ENCODE measurements around the gene RNASE9. TPM values are rescaled to one million over a fixed set of nuclear protein-coding genes. Genes with fewer than 3 reads are reported as not detected.
A peak's percentile ranks its signal among the peaks of the same experiment; 100 is the strongest.
"Not testable (repeated sequence)": the region's sequence is repeated elsewhere in the genome, so short reads cannot be mapped to it uniquely, and the experiment has no call there.

Gene RNASE9
- total RNA-seq (2014; rRNA removed; shearing (Covaris generic)) = not detected in 2 replicates
- polyA plus RNA-seq (2015; cell fraction: cytosol; rRNA removed) = not detected in 2 replicates
- polyA plus RNA-seq (2015; cell fraction: nucleus; rRNA removed) = not detected in 2 replicates

DNA sequence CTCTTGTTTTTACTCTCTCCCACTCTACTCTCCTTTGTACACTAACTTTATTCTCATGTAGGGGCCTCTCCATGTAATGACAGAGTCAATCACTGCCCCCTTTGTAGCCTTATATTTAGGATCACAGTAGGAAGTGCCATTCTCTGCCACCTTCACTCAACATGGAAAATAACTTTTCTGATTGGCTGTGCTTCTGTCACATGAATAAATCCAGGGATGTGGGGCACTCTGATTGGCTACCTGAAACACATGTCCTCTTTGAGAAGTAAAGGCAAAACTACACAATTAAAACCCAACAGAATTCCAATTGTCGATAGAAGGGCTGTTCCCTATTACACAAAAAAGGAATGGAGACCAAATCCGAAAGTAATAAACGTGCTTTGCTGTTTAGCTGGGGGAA, at the start of gene RNASE9:
Gene RNASE9 (minus strand): TSS at position 87 of the 400 bp plus-strand sequence.
- no peak for DNase-seq (ENCODE audit: low read depth)

DNA sequence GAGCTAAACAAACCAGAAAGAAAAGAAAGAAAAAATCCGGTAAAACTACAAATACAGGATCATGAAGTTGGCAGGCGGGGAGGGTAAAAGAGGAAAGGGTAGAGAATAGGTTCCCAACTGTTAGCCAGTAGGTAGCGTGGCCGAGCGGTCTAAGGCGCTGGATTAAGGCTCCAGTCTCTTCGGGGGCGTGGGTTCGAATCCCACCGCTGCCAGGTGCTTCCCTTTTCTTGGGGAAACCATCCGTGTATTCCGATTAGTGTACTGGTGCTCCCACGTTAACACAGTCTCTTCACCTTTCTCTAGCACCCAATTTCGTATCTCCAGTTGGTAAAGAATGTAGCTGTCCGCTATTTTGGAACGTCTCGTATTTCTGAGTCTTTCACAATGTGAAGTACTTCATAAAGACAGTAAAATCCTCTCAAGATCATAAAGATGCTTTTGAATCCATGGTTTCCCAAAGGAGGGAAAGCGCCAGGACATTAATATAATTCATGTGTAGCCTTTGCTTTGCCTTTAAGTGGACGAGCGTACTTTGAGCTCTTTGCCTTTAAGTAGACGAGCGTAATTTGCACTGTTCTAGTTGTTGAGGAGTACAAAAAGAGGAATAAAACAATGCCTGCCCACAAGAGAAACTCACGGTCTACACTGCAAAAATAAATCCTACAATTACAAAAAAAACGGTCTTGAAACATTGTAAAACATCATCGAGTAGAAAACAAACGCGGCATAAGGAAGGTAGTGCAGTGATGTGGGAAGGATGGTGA, 49.3 kb upstream of the RNASE9 start:
- DNase-seq (ENCODE audit: low read depth) = peak; percentile 84

DNA sequence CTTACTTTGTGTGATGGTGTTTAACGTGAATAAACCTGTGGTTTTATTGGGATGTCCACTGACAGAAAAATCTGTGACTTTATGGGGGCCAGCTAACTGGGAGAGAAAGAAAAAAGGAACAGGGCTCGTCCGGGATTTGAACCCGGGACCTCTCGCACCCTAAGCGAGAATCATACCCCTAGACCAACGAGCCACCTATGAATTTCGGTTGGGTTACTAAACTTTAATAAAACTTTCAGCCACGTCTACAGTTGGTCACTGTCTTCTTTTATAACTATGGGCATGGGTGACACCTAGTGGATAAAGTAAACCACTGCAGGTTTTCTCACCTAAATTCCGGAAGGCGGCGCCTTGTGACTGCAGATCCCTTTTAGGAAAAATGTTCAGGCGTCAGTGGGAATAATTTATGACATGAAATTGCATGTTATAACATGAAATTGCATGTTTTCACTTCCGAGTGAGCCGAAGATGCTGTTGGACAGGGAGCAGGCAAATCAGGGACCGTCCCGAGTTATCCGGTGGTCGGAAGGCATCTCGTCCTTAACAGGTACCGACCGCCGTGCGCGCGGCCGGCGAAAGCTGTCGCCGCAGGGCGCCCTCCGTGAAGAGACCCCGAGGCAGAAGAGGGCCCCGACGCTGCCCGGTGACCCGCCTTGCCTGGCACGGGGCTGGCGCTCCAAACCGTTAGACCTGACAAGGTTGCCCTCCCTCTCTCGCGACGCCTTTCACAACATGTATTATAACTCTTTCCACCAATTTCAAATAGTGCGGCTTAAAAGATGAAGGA, 48.6 kb upstream of the RNASE9 start:
- peak; percentile 88 for DNase-seq (ENCODE audit: low read depth)

DNA sequence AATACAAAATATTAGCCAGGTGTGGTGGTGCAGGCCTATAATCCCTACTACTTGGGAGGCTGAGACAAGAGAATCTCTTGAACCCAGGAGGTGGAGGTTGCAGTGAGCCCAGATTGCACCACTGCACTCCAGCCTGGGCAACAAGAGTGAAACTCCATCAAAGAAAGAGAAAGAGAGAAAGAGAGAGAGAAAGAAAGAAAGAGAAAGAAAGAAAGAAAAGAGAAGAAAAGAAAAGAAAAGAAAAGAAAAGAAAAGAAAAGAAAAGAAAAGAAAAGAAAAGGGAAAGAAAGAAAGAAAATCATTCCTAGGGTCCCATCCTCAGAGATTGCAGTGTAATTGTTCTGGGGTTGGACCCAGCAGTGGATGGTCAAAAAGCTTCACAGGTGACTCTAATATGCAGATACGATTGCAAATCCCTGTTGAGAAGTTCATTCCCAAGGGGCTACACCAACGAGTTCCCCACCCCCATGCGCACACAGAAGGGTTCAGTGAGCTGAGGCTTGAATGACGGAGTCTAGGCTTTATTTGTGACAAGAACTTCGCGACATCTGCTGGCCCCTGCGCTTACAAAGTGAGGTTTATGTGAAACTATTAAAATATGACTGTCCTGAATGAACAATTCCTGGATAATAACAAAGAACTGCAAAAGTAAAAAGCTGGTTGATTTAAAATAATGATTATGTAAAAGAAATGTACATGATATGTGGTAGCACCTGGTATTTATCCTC, 47.7 kb upstream of the RNASE9 start:
- DNase-seq (ENCODE audit: low read depth) = no peak

DNA sequence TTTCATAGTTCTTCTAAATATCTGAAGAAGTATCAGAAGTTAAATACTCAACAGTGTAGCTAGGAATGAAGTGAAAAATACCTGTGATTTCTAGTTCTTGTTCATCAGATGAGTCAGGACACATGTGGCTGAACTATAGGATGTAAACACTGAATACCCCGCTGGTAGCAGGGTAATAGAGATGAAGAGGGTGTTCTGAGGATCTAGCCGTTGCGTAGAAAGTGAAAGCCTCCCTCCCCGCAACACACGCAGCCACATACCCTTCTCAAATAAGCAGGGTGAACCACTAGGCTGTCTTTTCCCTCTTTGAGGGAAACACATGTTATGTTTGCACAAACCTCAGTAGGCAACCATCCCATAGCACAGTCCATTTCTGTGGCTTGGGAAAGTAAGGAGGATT, 46.8 kb upstream of the RNASE9 start:
- no peak for DNase-seq (ENCODE audit: low read depth)

DNA sequence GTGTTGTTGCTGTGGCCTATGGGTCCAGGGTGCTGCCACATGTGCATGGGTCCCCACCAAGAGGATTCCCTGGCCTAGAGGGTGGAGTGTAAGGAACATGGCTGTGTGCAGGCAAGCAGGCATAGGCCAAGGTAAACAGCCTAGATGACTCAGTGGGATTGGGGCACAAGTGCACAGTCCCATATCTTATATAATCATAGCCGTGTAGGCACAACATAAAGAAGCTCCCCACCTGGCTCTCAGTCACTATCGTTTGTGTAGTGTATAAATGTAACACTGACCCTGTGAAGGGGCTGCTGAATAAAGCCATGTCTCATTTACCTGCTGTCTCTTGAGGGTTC, 46.0 kb upstream of the RNASE9 start:
- no peak for DNase-seq (ENCODE audit: low read depth)

DNA sequence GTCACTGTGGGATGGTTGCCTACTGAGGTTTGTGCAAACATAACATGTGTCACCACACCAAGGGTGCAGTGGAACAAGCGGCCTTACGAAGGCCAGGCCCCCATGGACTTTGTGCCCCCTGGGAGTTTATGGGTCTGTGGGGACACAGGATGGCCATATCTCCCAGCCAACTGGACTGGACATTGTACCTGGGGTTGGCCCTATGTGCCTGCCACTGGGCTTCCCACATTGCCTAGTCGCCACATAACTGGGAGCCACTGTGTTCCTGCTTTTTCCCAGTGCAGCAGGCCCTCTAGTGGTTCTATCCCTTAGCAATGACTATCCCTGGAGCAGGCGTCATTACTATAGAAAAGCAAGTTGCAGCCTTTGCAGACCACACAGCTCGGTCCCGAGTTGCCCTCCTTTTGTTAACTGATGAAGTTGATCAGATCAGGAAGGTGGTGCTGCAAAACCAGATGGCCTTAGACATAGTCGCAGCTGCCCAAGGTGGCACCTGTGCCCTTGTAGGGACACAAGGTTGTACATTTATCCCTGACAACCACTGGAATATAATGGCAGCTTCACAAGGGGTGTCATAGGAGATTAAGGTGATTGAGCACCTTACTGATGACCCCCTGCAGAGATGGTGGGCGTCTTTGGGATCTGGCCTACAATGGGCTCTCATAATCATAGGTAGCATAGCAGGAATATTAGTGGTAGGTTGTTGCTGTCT, 45.5 kb upstream of the RNASE9 start:
- peak; percentile 37 for DNase-seq (ENCODE audit: low read depth)

DNA sequence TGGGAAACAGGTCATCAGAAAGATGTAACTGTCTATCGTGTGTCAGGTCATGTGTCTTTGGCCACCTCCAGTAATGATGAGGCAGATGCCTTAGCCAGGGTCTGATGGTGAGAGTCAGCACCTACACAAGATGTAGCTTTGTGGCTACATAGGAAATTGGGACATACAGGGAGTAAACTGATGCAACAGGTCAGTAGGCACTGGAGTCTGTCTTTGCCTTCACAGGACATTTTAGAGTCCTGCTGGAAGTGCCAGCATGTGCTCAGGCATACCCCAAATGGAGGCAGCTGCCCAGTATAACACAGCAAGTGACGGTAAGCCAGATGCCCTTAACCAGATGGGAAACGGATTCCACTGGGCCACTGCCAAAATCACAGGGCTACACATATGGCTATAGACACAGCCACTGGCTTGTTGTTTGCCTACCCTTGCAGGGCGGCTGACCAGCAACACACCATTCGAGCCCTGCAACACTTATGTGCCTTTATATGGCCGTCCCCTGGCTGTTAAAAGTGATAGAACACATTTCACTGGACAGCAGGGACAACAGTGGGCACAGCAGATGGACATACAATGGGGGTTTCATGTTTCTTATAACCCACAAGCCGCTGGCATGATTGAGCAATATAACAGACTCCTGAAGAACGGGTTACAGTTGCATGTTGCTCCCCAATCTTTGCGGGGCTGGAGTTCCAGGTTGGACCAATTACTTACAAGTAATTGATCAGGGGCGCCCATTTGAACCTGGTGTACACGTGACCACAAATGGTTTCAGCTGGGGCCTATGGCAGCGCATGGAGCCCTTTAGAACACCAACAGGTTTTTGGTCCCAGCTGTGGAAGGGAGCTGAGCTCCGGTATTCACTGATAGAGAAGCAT, 43.2 kb upstream of the RNASE9 start:
- no peak for DNase-seq (ENCODE audit: low read depth)

DNA sequence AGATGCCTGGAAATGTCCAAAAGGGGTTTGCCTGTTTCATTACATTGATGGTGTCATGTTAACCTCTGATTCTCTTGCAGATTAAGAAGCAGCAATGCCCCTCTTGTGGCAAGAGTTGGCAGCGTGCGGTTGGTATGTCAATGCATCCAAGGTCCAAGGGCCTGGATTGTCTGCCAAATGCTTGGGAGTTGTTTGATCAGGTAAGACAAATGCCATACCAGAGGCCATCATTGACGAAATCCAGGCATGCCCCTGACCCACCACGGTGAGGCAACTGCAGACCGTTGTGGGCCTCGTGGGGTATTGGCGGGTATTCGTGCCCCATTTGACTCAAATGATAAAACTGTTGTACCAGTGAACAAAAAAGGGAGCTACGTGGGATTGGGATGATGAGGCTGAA, 41.7 kb upstream of the RNASE9 start:
- no peak for DNase-seq (ENCODE audit: low read depth)

DNA sequence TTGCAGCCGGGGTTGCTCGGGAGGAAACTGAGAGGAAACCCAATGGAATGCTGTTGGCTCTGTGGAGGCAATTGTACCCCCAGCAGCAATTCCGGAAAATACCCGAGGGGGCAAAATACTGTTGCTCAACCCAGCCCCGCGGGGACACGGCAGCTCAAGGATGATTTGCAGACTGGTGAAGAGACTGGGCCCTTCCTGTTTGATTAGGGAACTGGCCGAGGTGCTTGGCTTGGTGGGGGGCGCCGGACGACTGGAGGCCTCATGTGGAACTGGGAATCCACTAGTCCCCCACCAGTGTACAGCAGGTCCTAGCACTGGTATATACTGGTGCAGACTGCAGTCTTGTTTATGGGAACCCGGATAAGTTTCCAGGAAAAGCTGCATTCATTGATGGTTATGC, 40.7 kb upstream of the RNASE9 start:
- no peak for DNase-seq (ENCODE audit: low read depth)

DNA sequence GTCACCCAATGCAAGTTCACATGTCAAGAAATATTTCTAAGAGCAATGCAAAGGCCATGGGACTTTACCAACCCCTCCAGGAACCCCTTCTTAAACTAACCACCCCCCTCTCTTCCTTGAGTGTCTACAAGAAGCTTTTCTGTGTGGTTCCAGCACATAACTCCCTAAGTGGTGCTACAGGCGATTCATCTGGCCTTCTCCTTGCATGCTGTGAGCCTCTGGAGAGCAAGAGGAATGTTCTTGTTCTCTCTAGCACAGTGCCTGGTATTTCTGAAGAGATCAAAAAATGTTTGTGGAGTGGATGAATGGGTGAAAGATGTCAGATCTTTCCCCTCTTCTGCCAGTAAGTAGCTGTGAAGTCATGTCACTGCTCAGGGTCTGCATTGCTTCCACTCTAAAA, 36.3 kb upstream of the RNASE9 start:
- no peak for DNase-seq (ENCODE audit: low read depth)

DNA sequence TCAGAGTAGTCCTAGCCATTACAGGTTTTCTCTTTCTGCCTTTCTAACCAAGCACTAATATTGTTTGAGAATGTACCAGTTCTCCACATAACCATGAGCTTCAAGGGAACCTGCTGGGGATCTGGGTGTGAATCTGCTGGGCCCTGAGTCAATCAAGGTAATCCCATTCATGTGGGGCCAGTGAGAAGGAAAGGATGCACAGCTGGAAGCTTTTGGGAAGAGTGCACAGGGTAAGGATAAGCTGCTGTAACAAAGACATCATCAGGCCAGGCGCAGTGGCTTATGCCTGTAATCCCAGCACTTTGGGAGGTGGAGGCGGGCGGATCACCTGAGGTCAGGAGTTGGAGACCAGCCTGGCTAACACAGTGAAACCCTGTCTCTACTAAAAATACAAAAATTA, 34.9 kb upstream of the RNASE9 start:
- not testable (repeated sequence) for DNase-seq (ENCODE audit: low read depth)

DNA sequence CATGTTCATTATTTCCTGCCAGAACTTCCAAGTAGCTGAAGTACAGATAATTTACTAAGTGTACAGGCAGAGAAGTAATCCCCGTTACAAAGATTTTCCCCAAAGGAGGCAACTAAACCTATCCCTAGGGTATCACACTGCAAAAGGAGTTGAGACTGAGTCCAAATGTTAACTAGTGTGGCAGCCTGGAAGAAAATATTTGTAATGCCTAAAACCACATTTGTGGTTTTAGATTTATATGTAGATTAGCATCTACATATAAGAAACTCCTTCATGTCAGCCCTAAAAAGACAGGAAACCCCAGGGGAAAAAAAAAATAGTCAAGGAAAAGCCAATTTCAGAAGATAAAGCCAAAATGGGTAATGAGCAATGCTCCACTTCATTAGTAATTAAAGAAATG, 31.7 kb upstream of the RNASE9 start:
- DNase-seq (ENCODE audit: low read depth) = no peak

DNA sequence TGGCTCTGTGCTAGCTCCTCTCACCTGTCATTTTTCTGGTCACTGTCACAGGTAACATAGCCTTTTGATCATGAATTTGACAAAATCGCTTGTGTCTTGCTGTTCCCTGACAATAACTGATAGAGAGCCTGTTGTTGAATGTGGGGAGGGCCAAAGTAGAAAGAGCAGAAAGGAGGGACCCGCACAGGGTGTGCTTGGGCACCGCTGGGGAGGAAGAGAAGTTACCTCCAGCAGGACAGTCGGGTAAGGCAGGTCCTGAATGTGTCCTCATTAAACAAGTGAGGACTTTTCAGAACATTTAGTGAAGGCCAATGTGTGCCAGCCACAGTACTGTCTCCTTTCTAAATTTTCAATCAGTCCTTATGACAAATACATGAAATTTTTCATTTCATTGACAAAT, 30.4 kb upstream of the RNASE9 start, which contains the start of gene RNASE12:
Gene RNASE12 (minus strand): TSS at position 142 of the 400 bp plus-strand sequence. CDS start 653 bp downstream, outside the sequence.
- DNase-seq (ENCODE audit: low read depth) = no peak

DNA sequence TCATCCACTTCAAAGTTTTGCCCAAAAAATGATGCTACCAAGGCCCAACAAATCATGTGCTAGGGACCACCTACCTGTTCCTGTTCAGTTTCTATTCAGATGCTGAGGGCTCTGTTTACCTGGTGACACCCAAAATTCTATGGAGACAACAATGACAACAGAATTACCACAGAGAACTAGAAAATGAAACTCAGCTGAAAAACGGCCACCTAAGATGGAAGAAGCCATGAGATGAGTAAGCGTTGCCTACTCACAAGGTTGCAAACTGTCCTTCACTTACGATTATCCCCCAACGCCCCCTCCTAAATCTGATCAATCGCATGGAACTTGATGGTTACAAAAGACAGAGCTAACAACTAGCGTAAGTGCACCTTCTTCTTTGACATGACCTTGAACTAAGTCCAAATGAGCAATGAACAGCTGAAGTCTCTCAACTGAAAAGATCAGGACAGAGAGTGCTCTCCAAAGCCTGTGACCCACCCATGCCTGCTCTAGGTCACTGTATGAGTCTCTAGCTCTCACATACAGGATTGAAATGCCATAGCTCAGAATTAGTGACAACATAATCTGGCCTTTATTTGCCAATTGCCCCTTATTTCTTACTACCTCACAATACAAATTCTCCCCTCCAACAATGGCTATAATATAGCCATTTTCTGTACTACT, 26.8 kb upstream of the RNASE9 start, which contains the start of gene RNASE11:
Gene RNASE11 (minus strand): TSS at position 513 of the 666 bp plus-strand sequence.
- no peak for DNase-seq (ENCODE audit: low read depth)

DNA sequence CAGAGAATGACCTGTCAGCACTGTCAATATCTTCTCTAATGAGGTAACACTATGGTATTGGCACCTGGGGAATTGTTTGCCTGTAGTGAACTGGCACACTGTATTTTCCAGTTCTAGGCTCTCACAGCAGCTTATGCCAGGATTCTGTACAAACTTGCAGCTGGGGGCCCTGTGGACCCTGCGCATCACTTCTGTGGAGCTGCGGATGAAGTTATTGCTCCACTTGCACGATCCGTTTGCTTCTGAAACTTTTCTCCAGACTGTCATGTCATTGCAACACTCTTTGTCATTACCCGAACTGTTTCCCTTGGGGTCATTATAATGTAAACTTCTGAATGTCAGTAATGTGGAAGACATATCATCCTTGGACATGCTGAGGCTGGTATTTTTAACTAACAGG, 23.1 kb upstream of the RNASE9 start:
- no peak for DNase-seq (ENCODE audit: low read depth)

DNA sequence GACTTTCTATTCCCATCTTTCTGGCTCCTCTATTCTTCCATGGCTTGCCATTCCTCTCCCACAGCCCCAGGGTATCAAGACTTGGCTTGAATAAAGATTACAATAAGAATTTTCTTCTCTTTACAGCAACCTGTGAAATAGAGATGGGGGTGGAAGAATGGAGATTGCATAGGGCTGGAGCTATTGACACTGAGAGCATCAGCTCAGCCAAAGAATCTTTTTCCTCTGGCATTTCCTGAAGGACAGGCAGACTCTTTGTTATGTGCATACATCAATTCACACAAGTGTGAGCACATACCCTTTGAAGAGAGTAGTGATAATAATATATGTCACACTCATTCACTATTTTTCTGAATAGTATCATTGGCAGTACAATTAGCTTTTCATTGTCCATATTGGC, 22.3 kb upstream of the RNASE9 start:
- DNase-seq (ENCODE audit: low read depth) = no peak

DNA sequence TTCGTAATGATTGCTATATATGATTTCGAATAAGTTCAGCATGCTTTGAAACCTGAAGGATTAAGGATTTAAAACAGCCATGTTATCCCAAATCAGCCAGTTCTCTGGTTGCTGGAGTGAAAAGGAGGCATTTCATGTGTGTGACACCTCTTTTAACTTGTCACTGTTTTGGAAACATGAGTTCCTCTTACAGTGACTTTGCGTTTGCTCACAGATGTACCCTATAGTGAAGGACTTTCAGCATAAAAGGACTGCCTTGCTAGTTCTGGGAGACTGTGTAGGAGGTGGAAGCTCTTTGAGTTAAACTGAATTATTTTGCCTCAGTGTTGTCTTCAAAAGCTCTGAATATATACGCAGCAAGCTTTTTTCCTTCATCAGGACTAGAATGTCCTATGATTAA, 19.4 kb upstream of the RNASE9 start:
- no peak for DNase-seq (ENCODE audit: low read depth)

DNA sequence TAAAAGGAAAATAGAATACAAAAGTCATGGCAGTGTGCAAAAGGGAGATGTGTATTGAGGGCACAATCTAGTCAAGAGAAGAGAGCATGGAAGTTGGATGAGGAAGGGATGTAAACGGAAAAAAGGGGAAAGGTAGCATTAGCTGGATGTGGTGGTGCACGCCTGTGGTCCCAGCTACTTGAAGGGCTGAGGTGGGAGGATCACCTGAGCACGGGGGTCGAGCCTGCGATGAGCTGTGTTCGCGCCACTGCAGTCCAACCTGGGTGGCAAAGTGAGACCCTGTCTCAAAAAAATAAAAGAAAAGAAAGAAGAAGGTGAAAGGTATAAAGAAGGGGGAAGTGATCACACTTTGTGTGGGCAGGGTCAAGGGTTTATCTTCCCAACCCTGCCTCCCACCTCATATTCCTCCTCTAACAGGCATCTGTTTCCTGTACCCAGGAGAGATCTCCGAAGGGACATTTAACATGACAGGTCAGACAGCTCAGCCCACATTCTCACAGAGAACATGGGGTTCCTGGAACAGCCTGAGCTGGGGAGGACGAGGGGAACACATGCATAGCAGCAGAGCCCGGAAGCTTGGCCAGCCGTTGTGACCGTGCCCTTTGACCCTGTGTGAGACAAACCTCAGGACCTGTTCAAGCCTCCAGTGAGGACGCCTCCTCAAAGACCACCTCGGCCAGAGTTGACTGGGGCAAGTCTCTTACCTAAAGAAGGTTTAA, 18.1 kb upstream of the RNASE9 start:
- no peak for DNase-seq (ENCODE audit: low read depth)
